Choroid plexus epithelial cell (primary cell): Measurements from ENCODE around the gene VEGFC.

Experiments used
- DNase-seq: peaks from one replicate; pipeline ENCODE4 v3.0.0-alpha.2; 2010; ENCODE audit warnings: low read depth
- H3K4me3 ChIP-seq: 2 replicates; pipeline ENCODE4 v1.5.1; 2011; ENCODE audit warnings: low read depth, mild to moderate bottlenecking, control low read depth, low read length, moderate library complexity
- TF ChIP-seq, protein P1 (sequence below): conservative IDR thresholded peaks from 2 replicates; pipeline ENCODE4 v1.5.1; 2011; ENCODE audit warnings: low read depth, mild to moderate bottlenecking, control low read depth, inconsistent platforms, low read length, moderate library complexity

The VEGFC gene

DNA sequence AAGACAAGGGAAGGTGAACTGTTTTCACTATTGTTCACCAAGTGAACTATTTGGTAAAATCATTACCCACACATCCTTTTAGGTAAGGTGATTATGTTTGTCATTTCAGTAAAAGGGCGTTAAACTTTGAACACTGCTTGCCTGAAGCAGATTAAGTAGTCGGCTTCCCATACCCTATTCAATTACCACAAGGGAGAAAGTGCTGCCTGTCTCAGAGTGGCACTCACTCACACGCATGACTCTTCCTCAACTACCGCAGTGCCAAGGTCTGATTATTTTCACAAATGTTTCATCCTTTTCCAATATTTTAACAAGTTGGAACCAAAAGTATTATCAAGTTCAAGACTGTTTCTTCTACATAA is 11.0 kb downstream of the VEGFC start:
- no peak for DNase-seq
- TF ChIP-seq, protein P1, sequence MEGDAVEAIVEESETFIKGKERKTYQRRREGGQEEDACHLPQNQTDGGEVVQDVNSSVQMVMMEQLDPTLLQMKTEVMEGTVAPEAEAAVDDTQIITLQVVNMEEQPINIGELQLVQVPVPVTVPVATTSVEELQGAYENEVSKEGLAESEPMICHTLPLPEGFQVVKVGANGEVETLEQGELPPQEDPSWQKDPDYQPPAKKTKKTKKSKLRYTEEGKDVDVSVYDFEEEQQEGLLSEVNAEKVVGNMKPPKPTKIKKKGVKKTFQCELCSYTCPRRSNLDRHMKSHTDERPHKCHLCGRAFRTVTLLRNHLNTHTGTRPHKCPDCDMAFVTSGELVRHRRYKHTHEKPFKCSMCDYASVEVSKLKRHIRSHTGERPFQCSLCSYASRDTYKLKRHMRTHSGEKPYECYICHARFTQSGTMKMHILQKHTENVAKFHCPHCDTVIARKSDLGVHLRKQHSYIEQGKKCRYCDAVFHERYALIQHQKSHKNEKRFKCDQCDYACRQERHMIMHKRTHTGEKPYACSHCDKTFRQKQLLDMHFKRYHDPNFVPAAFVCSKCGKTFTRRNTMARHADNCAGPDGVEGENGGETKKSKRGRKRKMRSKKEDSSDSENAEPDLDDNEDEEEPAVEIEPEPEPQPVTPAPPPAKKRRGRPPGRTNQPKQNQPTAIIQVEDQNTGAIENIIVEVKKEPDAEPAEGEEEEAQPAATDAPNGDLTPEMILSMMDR: no peak
- H3K4me3 ChIP-seq: no peak overlapping the region

DNA sequence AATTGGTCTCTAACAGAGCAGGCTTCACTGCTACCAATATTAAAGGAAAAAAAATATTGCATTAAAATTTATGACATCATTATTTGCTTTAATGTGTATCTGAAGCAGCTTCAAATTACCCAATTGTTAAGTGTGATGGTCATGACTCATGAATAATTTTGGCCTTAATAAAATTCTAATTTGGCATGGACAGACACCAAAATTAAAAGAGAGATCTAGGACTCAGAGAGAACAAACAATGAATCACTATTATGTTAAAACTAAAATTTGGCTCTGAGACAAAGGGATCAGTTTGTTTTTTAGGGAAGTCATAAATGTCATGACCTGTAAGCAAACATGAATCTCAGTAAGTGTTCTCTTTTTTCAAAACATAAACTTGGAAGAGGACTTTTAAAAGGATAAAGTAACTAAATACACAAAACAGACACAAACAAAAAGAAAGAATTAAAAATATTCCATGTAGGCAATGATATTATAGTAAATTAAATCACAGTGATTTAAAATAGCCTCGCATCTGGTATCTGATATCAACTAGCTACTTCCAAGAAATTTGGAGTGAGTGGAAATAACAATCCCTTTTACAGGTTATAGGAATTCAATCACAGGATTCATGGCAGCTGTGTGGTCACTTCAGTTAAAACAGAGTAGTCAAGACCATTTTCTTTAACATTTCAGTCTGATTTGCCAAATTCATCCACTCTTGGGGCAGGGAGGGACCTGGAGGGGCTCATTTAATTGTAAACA is 11.6 kb downstream of the VEGFC start:
- DNase-seq: no peak
- H3K4me3 ChIP-seq: no peak overlapping the region
- TF ChIP-seq, protein P1: no peak

DNA sequence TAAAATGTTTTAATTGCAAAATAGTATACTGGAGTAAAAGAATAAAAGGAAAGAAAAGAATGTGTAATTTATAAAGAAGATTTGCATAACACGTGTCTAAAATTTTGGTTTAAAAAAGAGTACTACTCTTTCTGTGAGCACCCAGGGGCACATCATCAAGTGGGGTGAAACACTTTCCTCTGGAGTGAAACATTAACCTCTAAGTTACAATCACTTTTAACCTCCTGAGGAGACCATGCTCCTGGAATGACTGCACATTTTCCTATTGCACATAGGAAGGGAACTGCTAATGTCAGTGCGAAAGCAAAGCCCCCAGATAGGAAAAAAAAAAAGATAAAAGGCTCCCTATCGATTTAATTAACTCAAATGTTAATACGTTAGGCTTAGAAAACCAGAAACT is 13.3 kb downstream of the VEGFC start:
- DNase-seq: no peak
- no peak overlapping the region for H3K4me3 ChIP-seq
- TF ChIP-seq, protein P1: no peak

DNA sequence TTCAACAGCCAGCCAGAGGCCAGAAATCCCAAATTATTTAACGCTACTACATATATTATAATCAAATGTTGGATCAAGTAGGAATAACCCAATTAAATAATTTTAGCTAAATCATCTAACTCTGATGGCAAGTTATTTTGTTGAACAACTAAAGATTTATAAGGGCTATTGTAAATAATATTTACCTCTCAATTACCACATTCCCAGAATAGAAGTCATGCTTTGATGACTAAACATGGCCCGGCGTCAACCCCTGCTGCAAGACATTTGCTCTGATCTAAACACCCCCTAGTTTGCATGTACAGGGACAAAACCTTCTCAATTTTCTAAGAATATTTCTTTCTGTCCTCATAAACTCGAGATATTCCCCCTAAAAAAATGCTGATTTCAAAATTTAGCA is 14.2 kb downstream of the VEGFC start:
- DNase-seq: peak; percentile 86
- H3K4me3 ChIP-seq: no peak overlapping the region
- TF ChIP-seq, protein P1: no peak

DNA sequence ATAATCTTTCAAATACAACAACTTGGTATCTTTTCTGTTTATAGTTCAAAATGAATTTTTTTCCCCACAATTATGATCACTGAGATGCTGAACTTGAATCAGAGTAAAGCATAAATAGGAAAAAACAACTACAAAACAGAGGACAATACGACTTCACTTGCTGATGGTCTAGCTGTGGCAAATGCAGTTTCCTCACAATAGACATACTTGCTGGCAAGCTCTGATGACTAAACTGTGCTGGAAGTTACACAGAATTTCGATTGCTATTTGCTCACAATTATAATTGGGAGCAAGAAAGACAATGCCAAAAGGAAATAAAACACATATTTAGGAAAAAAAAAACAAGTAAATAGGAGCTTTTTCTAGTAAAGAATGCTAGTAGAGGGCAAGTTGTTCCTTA is 14.7 kb downstream of the VEGFC start:
- peak; percentile 91 for DNase-seq
- TF ChIP-seq, protein P1: no peak
- no peak overlapping the region for H3K4me3 ChIP-seq

DNA sequence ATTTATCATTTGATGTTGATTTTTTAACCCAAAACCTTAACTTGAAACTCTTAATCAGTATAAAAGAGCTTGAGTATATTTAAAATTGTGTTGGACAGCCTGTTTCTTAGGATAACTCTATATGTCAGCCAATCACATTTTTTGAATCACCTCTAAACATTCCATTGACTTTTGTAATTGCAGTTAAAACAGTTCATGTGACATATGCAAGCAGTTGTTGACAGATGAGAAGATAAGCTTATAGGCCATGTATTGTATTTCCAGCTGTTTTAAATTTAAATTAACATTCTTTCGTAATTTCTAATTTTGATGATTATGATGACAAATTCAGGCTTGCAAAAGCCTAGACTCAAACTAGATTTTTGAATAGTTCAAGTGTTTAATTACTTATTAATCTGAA is 17.4 kb downstream of the VEGFC start:
- TF ChIP-seq, protein P1: no peak
- H3K4me3 ChIP-seq: no peak overlapping the region
- peak; percentile 76 for DNase-seq

DNA sequence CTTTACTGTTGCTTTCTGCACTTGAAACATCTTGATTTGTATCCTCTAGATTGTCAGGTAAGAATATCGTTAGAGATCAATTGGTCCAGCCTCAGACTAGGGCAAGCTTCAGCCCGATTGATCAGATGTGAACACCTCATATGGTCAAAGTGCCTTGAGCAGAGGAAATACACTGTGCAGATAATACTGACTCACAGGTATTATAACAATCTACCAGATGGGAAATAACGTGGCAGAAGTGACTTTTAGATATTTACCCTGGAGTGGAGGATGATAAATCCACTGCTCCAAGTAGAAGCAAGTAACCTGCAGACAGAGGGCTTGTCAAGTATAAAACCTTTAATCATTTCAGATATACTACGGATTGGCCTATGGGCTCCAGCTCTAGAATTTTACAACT is 17.9 kb downstream of the VEGFC start:
- H3K4me3 ChIP-seq: no peak overlapping the region
- no peak for DNase-seq
- TF ChIP-seq, protein P1: no peak
